ENCODE measurements around the gene DOHH.
"Not testable (repeated sequence)": the region's sequence is repeated elsewhere in the genome, so short reads cannot be mapped to it uniquely, and the experiment has no call there.

Gene DOHH

GRCh38 chr19:3456925-3457527, 43.4 kb downstream of the DOHH start:
- DNase-seq = no peak

- no peak for DNase-seq
Observed at GRCh38 chr19:3455960-3456601, 44.4 kb downstream of the DOHH start.

- no peak for DNase-seq
Observed at GRCh38 chr19:3455393-3455955, 45.0 kb downstream of the DOHH start.

GRCh38 chr19:3454656-3455392, 45.6 kb downstream of the DOHH start:
- no peak for DNase-seq

- DNase-seq = no peak
Observed at GRCh38 chr19:3453840-3454239, 46.6 kb downstream of the DOHH start.

- DNase-seq = not testable (repeated sequence)
Observed at GRCh38 chr19:3452942-3453214, 47.6 kb downstream of the DOHH start.

GRCh38 chr19:3452171-3452941, 48.1 kb downstream of the DOHH start:
- DNase-seq = no peak

GRCh38 chr19:3451451-3451866, 49.0 kb downstream of the DOHH start:
- no peak for DNase-seq

GRCh38 chr19:3450796-3451411, 49.6 kb downstream of the DOHH start:
- DNase-seq = no peak

GRCh38 chr19:3448616-3449334, 51.7 kb downstream of the DOHH start:
- no peak for DNase-seq

GRCh38 chr19:3446657-3447056, 53.8 kb downstream of the DOHH start:
- not testable (repeated sequence) for DNase-seq

- DNase-seq = no peak
Observed at GRCh38 chr19:3444695-3445234, 55.7 kb downstream of the DOHH start.

- no peak for DNase-seq
Observed at GRCh38 chr19:3443840-3444694, 56.4 kb downstream of the DOHH start.

GRCh38 chr19:3442487-3443071, 57.9 kb downstream of the DOHH start:
- DNase-seq = no peak

- no peak for DNase-seq
Observed at GRCh38 chr19:3441986-3442329, 58.5 kb downstream of the DOHH start.

- DNase-seq = no peak
Observed at GRCh38 chr19:3441089-3441985, 59.1 kb downstream of the DOHH start.

Data from stimulated activated CD4-positive, alpha-beta T cell treated with anti-CD3 and anti-CD28 coated beads, Interleukin-4, amount 100 ng/mL, for 4 hours (primary cell).